ENCODE data around the gene STAU1. TPM values are rescaled to one million over a fixed set of nuclear protein-coding genes. Genes with fewer than 3 reads are reported as not detected.

Gene STAU1
- polyA plus RNA-seq, 1 donor (not counting 4 experiments of a cell fraction or from before 2014, with no cell fraction given): 55.3 TPM

- TF ChIP-seq CTCF (optimal IDR thresholded peaks at IDR 0.05 in 1 of 3, IDR thresholded peaks at IDR 0.05 in 1 of 3, conservative IDR thresholded peaks at IDR 0.05 in 1 of 3; ENCODE audit: extremely low read depth in 1 of 3, insufficient read depth in 2 of 3, low read length in 3 of 3) (no peak), EZH2 (IDR thresholded peaks at IDR 0.05; ENCODE audit: low read length) (no peak)
- Histone ChIP-seq H3K9ac (ENCODE audit: control insufficient read depth, extremely low read depth, insufficient read depth, low read length) (no peak overlapping the region), H3K36me3 (ENCODE audit: control insufficient read depth in 2 of 2, extremely low read depth in 1 of 2, insufficient read depth in 2 of 2, low read length in 2 of 2) (peaks cover 3 to 4% of the 10 kb centered on the region in 2 experiments), H3K4me3 (ENCODE audit: control insufficient read depth in 2 of 3, extremely low read depth in 1 of 3, insufficient read depth in 2 of 3, low read depth in 1 of 3, low read length in 3 of 3) (no peak overlapping the region), H3K27ac (ENCODE audit: control insufficient read depth, insufficient read depth, low read length) (peak overlapping the region; percentile 54), H3K79me2 (ENCODE audit: control insufficient read depth, insufficient read depth, low read length) (peaks cover 47% of the 10 kb centered on the region), H3K4me1 (ENCODE audit: control insufficient read depth, extremely low read depth, insufficient read depth, low read length) (peaks cover 12% of the 10 kb centered on the region), H4K20me1 (ENCODE audit: control insufficient read depth, extremely low read depth, insufficient read depth, low read length) (peaks cover 2% of the 10 kb centered on the region), H3K4me2 (ENCODE audit: control insufficient read depth, extremely low read depth, insufficient read depth, low read depth, low read length) (peak overlapping the region; percentile 22), H2AFZ (ENCODE audit: control insufficient read depth, low read length) (no peak overlapping the region), H3K9me1 (ENCODE audit: control insufficient read depth, extremely low read depth, insufficient read depth, low read length) (no peaks in the 10 kb centered on the region), H3K27me3 (ENCODE audit: control insufficient read depth, extremely low read depth, insufficient read depth, low read length) (no peaks in the 10 kb centered on the region), H3K9me3 (ENCODE audit: control insufficient read depth, low read depth, low read length) (no peaks in the 10 kb centered on the region)
- DNase-seq (ENCODE audit: low read depth, low spot score) (no peak), FAIRE-seq (peak; percentile 13)
- dilution Hi-C loops (cut with MboI; ENCODE audit: extremely low pct_ligation_motif_present, low sequenced_read_pairs): no loop called here
Observed at GRCh38 chr20:49161428-49162152, 26.5 kb downstream of the STAU1 start.

DNA sequence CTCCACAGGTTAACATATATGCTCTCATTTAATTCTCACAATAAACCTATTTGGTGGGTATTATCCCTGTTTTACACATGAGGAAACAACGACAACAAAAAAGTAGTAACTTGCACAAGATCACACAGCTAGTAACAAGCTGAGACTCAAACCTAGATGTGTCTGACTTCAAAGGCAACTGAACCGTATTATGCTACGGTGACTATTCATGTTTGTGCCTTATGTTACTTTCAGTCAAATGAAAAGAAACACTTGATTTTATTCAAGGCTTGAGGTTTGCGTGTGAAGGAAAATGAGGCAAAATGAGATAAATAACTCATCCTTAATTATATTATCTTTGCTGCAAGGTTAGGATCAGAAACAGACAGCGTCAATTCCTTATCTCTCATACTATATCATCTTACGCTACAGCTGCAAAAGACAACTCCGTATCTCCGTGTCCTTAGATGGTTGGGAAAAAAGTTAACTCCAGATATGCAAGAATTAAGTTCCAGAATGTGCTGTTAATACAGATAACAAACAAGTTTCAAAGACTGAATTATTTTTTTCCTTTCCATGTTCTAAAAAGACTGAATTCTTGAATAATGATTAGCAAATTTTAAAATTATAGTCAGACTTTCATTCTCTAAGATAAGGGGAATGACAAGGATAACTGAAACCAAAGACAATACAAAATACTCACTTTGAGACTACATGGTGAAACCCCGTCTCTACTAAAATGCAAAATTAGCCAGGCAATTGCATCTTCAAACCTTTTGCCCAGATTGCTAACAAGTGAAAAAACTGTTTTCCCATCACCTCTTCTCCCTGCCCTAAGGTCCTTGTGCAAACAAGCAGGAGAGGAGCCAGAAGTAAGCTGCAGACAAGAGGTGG lies 27.8 kb downstream of the STAU1 start:
- peaks cover 2% of the 10 kb centered on the region for H4K20me1 ChIP-seq (ENCODE audit: control insufficient read depth, extremely low read depth, insufficient read depth, low read length)
- H3K9me1 ChIP-seq (ENCODE audit: control insufficient read depth, extremely low read depth, insufficient read depth, low read length): no peaks in the 10 kb centered on the region
- no peak overlapping the region for H2AFZ ChIP-seq (ENCODE audit: control insufficient read depth, low read length)
- H3K27me3 ChIP-seq (ENCODE audit: control insufficient read depth, extremely low read depth, insufficient read depth, low read length): no peaks in the 10 kb centered on the region
- no peak overlapping the region for H3K4me3 ChIP-seq (ENCODE audit: control insufficient read depth in 2 of 3, extremely low read depth in 1 of 3, insufficient read depth in 2 of 3, low read depth in 1 of 3, low read length in 3 of 3)
- H3K4me2 ChIP-seq (ENCODE audit: control insufficient read depth, extremely low read depth, insufficient read depth, low read depth, low read length): no peak overlapping the region
- H3K27ac ChIP-seq (ENCODE audit: control insufficient read depth, insufficient read depth, low read length): no peak overlapping the region
- H3K36me3 ChIP-seq (ENCODE audit: control insufficient read depth in 2 of 2, extremely low read depth in 1 of 2, insufficient read depth in 2 of 2, low read length in 2 of 2): peaks cover 0 to 1% of the 10 kb centered on the region in 2 experiments
- DNase-seq (ENCODE audit: low read depth, low spot score) (no peak), FAIRE-seq (no peak)
- H3K79me2 ChIP-seq (ENCODE audit: control insufficient read depth, insufficient read depth, low read length): peaks cover 46% of the 10 kb centered on the region
- dilution Hi-C loops (cut with MboI; ENCODE audit: extremely low pct_ligation_motif_present, low sequenced_read_pairs): no loop called here
- peaks cover 12% of the 10 kb centered on the region for H3K4me1 ChIP-seq (ENCODE audit: control insufficient read depth, extremely low read depth, insufficient read depth, low read length)
- no peak overlapping the region for H3K9ac ChIP-seq (ENCODE audit: control insufficient read depth, extremely low read depth, insufficient read depth, low read length)
- no peaks in the 10 kb centered on the region for H3K9me3 ChIP-seq (ENCODE audit: control insufficient read depth, low read depth, low read length)
- TF ChIP-seq EZH2 (IDR thresholded peaks at IDR 0.05; ENCODE audit: low read length) (no peak), CTCF (optimal IDR thresholded peaks at IDR 0.05 in 1 of 3, IDR thresholded peaks at IDR 0.05 in 1 of 3, conservative IDR thresholded peaks at IDR 0.05 in 1 of 3; ENCODE audit: extremely low read depth in 1 of 3, insufficient read depth in 2 of 3, low read length in 3 of 3) (no peak)
